Activated CD8-positive, alpha-beta memory T cell treated with anti-CD3 and anti-CD28 coated beads, Interleukin-2, amount 50 U/mL, for 1 hour (primary cell): ENCODE results near the gene FABP3.

Experiments used
- DNase-seq: peaks from one replicate; pipeline ENCODE4 v3.0.0-alpha.2; 2020; ENCODE audit errors: extremely low read depth

Gene FABP3

GRCh38 chr1:31373056-31373896 is at the start of gene FABP3:
FABP3 (minus strand) TSS chr1:31373076; CDS start chr1:31373014, 62 bp downstream.
- DNase-seq = no peak

GRCh38 chr1:31421371-31422040 is 48.6 kb upstream of the FABP3 start:
- no peak for DNase-seq

- no peak for DNase-seq
These were observed 47.8 kb upstream of the FABP3 start for GRCh38 chr1:31420716-31421115.

- DNase-seq = no peak
These were observed 45.9 kb upstream of the FABP3 start for GRCh38 chr1:31418626-31419323.

GRCh38 chr1:31417148-31417547 is 44.3 kb upstream of the FABP3 start:
- DNase-seq = no peak

- no peak for DNase-seq
These were observed 43.3 kb upstream of the FABP3 start for GRCh38 chr1:31416101-31416736.

- DNase-seq = no peak
These were observed 42.8 kb upstream of the FABP3 start for GRCh38 chr1:31415658-31416057.

- no peak for DNase-seq
These were observed 42.1 kb upstream of the FABP3 start for GRCh38 chr1:31414980-31415370.

- no peak for DNase-seq
These were observed 40.6 kb upstream of the FABP3 start for GRCh38 chr1:31413405-31414001.

- no peak for DNase-seq
These were observed 40.0 kb upstream of the FABP3 start, which contains the start of gene SERINC2 for GRCh38 chr1:31412732-31413404. SERINC2 (plus strand) TSS chr1:31413213; CDS start chr1:31413266, 53 bp downstream.

GRCh38 chr1:31412205-31412604 is 39.3 kb upstream of the FABP3 start:
- DNase-seq = no peak

- no peak for DNase-seq
These were observed 38.0 kb upstream of the FABP3 start for GRCh38 chr1:31410871-31411270.

- no peak for DNase-seq
These were observed 37.3 kb upstream of the FABP3 start for GRCh38 chr1:31409946-31410858.

- no peak for DNase-seq
These were observed 36.0 kb upstream of the FABP3 start for GRCh38 chr1:31408788-31409318.

GRCh38 chr1:31407029-31407626 is 34.3 kb upstream of the FABP3 start:
- DNase-seq = no peak

GRCh38 chr1:31405578-31406245 is 32.8 kb upstream of the FABP3 start:
- no peak for DNase-seq

- no peak for DNase-seq
These were observed 28.4 kb upstream of the FABP3 start for GRCh38 chr1:31401241-31401640.

GRCh38 chr1:31400393-31400792 is 27.5 kb upstream of the FABP3 start:
- no peak for DNase-seq

- DNase-seq = no peak
These were observed 27.1 kb upstream of the FABP3 start for GRCh38 chr1:31399976-31400375.
